ENCODE results near the gene TNS3.

TNS3 gene

GRCh38 chr7:47303695-47304453 is 278.0 kb downstream of the TNS3 start:
- DNase-seq (ENCODE audit: low spot score), result no peak

DNA sequence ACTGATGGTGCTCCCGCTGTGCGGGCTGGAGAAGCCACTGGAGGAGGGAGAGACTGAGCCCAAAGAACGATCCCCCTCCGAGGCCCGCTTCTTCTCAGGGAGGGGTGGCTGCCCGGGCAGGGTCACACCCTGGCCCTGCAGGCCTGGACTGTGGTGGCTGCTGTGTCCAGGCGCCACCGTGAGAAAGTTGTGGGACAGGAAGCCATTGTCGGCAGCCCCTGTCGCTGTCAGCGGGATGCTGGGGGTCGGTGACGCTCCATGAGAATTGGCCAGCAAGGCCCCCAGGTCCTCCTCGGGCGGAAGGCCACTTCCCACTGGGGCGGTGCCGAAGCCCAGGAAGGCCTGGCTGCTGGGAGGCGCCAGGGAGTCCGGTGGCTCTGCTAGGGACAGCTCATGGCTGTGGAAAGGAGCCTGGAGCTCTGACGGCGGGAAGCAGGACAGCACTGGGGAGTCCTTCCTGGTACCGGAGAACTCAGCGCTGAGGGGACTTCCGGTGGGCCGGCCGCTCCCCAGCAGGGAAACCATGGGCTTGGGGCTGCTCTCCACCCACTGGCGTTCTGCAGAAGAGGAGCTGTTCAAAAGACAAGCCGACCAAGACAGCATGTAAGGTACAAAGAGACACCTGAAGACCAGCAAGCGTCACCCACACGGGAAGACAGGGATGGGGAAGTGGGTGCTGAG is 278.8 kb downstream of the TNS3 start:
- DNase-seq (ENCODE audit: low spot score), result no peak

DNA sequence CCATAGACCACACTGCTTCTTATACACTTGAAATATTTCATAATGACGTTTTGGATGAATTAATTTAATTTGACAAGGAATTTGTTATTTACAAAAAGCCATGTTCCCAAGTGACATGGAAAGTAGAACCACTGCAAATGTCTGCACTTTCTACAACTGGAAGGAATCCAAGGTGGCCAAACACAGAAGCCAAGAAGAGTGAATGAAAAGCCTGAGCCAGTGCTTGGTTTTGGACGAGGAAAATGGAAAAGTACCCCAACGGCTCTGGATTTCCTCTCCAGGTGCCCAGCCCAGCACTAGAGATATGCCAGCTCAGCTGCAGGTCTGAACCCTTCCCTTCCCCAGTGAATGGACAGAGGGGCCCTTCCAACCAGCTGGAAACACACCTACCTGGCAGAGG is 279.4 kb downstream of the TNS3 start:
- DNase-seq (ENCODE audit: low spot score), result no peak

GRCh38 chr7:47301657-47302295 is 280.1 kb downstream of the TNS3 start:
- DNase-seq (ENCODE audit: low spot score), result no peak

GRCh38 chr7:47301105-47301477 is 280.8 kb downstream of the TNS3 start:
- DNase-seq (ENCODE audit: low spot score), result peak; percentile 69

DNA sequence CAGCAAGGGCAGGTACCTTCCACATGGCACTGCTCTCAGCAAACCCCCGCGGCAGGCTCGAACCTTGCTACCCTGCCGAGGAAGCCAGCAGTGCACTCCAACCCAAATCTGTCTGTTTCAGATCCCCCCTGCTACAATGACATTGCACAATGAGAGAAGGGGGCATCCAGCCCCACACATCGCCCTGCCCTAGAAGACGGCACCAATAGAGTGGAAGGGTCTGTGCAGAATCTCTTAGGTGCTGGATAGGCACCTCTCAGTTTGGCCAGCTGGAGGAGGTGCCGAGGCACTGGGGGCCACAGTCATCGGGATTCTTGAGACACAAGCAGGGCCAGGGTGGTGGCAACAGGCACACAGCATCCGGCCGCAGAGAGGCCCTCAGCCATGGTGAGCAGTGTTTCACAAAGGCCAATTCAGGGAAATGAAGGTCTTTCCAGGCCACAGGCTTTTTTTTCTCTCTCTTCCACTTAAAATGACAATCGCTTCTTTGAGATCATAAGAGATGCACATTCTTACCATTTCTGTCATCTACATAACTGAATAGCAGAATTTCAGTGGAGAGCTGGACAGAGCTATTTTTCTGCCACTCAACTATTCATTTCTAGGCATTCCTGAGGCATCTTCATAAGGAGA is 281.3 kb downstream of the TNS3 start:
- DNase-seq (ENCODE audit: low spot score), result no peak

DNA sequence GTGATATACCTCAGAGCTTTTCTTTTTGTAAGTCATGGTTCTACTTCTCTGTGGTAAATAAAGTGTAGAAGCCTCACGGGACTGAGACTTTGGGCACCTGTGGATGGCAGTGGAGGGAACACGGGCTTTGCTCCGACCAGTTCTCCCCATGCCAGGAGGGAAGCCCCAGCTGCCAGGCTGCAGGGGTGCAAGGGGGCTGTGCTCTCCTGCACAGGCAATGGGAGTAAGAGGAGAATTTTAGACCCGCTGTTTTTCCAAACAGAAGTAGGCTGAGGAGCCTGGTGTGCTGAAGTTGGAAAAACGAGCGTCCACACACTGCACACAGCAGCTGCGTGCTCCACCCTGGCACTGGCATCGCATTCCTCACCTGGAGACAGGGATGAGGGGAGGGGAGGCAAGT is 282.4 kb downstream of the TNS3 start:
- DNase-seq (ENCODE audit: low spot score), result no peak

DNA sequence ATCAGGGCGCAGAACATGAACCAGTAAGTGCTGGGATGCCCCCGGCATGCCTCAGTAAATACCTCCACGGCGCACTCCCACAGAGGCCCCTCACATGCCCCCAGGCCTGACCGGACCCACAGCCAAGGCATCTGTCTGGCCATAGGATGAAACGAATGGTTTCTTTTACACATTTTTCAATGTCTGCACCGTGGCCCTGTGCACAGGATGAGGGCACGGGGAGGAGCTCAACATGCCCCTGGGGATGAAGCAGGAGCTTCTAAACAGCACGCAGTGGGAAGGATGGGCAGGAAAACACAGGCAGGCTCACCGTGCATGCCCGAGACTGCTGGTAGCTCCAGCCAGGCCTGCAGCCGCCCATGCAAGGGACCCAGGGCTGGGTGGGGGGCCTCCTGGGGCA is 283.3 kb downstream of the TNS3 start:
- no peak for DNase-seq (ENCODE audit: low spot score)

DNA sequence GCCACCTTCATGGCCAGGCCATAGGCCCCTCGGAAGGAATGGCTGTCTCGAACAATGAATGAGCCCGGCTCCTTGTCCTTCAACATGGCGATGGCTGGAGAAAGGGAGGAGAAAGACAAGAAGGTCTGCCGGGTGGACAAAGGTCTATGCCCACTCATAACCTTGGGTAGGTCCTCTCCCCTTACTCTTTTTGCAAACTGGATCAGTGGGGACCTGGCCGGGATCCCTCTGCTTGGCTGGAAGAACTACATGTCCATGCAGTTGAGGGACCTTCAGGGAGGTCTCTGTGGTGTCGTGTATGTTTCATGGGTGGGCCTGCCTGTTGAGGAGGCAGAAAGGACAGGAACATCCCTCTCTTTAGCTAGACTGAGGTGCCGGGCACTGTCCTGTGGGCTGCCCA is 284.8 kb downstream of the TNS3 start:
- DNase-seq (ENCODE audit: low spot score), result no peak

GRCh38 chr7:47295606-47296005 is 286.3 kb downstream of the TNS3 start:
- DNase-seq (ENCODE audit: low spot score), result no peak

- no peak for DNase-seq (ENCODE audit: low spot score)
These were observed 287.2 kb downstream of the TNS3 start for GRCh38 chr7:47294556-47295222.

DNA sequence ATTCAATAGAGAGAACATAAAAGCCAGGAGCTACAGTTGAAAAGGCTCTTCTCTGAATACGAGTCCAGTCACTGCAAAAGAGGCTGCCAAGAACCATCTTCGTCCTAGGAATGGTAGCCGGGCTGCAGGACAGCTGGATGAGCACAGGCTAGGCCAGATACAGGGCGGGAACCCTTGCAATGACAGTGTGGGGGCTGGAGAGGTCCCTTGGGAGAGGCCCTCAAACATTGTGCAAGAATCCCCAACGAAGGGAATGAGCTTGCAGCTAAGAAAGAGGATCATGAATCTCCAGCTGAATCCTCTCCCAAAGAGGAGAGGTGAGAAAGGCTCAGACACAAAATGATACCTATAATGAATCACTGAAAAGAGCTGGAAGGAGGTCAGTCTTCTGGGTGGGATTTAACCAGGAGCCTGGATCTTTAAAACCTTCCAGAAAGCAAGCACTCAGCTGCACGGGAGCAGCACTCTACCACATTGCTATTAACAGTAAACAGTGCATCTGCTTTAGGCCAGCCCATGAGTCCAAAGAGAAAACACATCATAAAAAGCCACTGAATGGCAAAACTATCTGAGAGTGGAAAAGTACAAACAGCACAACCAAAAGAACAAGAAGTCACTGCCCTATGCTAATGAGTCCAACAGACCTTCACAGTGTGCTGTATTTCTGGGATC is 287.9 kb downstream of the TNS3 start:
- DNase-seq (ENCODE audit: low spot score), result no peak

- DNase-seq (ENCODE audit: low spot score), result no peak
These were observed 289.0 kb downstream of the TNS3 start for GRCh38 chr7:47292832-47293309.

DNA sequence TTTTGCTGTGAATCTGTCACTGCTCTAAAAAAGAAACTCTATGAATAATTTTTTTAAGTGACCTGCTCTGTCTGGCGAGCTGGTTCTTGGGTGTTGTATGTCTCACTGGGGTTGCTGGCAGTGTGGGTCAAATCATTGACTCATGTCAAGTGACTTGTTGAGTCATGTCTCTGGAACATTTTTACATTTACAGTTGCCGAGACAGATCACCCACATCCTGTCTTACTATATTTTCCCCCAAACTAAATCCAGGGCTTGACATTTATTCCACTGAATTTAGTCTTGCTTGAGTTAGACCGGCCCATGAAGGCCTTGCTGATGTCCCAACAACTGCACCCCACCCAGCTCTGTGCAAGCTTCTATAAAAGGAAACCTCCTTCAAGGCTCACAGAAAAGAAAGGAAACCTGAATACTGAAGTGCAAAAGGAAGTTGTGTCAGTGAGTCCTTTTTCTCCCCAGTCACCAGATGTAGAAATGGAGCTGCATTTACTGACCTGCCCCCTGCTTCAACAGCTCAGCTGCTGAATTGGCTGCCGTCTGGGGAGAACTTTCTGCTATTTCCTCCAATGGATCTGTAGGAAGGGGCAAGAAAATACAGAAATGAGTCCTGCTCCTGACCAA is 290.3 kb downstream of the TNS3 start:
- DNase-seq (ENCODE audit: low spot score), result no peak

DNA sequence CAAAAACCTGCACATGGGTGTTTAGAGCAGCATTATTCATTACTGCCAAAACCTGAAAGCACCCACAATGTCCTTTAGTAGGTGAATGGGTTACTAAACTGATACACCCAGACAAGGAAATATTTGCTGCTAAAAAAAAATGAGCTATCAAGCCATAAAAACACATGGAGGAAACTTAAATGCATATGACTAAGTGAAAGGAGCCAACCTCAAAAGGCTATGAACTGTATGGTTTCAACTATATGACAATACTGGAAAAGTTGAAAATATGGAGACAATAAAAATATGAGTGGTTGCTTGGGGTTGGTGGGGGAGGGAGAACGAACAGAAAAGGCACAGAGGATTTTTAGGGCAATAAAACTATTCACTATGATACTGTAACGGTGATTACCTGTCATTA is 291.0 kb downstream of the TNS3 start:
- no peak for DNase-seq (ENCODE audit: low spot score)

DNA sequence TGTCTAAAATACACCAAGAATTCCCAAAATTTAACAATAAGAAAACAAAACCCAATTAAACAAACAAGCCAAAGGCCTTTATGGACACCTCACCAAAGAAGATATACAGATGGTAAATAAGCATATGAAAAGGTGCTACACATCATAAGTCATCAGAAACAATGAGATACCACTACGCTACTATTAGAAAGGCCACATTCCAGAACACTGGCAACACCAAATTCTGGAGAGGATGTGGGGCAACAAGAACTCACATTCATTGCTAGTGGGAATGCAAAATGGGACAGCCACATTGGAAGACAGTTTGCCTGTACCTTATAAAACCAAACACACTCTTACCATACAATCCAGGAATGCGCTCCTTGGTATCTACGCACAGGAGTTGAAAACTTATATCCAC is 291.4 kb downstream of the TNS3 start:
- DNase-seq (ENCODE audit: low spot score), result no peak

DNA sequence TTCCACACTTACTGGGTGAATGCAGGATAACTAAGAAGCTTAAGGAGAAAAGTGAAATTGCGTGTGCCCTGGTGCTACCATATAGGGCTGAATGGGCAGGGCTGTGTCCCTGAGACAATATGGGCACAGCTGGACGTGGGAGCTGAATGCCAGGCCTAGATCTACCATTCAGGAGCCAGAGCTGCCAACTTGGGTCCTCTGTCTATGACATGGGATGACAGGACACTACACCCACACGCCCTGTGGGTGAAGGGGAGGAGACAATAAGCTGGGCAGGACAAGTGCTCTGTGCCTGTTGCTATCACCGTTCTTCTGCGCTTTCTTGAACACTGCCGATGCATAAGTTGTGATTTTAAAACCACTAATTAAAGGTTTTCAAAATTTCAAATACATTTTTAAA is 293.9 kb downstream of the TNS3 start:
- no peak for DNase-seq (ENCODE audit: low spot score)

- DNase-seq (ENCODE audit: low spot score), result no peak
These were observed 295.9 kb downstream of the TNS3 start for GRCh38 chr7:47285860-47286491.

GRCh38 chr7:47284691-47285635 is 296.9 kb downstream of the TNS3 start:
- no peak for DNase-seq (ENCODE audit: low spot score)
